MCF 10A (cell line): Measurements from ENCODE around the gene PLPPR5. TPM values are rescaled to one million over a fixed set of nuclear protein-coding genes. Genes with fewer than 3 reads are reported as not detected.

Source experiments
- BruUV-seq: library from RNA; stranded (reverse); fragments of 400-500 nt; replicated peaks from 2 replicates; lab custom pipeline; 2021; lab: Mats Ljungman, UMichigan
- CTCF ChIA-PET: fragments of 300-600 bp; sonication (Branson Sonifier 250); formaldehyde crosslinking; extraction: SDS; loops from one replicate; lab custom pipeline; 2021; ENCODE audit warnings: antibody characterized with exemption, inconsistent platforms; lab: Yijun Ruan, JAX
- POLR2A ChIA-PET: fragments of 300-600, 350-650 bp; sonication (Branson Sonifier 250); formaldehyde crosslinking; extraction: SDS; loops from one replicate; lab custom pipeline; 2020; ENCODE audit warnings: antibody characterized with exemption, inconsistent platforms; lab: Yijun Ruan, JAX
- DNase-seq: peaks from one replicate; pipeline ENCODE4 v3.0.0-alpha.2; 2018; ENCODE audit not compliant: unreplicated experiment
- H3K27ac Mint-ChIP-seq: one replicate; pipeline ENCODE4 v1.8.0; 2022; ENCODE audit warnings: mild to moderate bottlenecking, low read depth, mixed read lengths; ENCODE audit not compliant: unreplicated experiment
- H3K27me3 Mint-ChIP-seq: one replicate; pipeline ENCODE4 v1.8.0; 2022; ENCODE audit warnings: mixed read lengths; ENCODE audit not compliant: insufficient read depth, unreplicated experiment
- H3K36me3 Mint-ChIP-seq: one replicate; pipeline ENCODE4 v1.8.0; 2022; ENCODE audit warnings: mild to moderate bottlenecking, moderate library complexity, mixed read lengths; ENCODE audit not compliant: insufficient read depth, unreplicated experiment
- H3K4me1 Mint-ChIP-seq: one replicate; pipeline ENCODE4 v1.8.0; 2022; ENCODE audit warnings: mixed read lengths; ENCODE audit not compliant: insufficient read depth, unreplicated experiment
- H3K4me3 Mint-ChIP-seq: one replicate; pipeline ENCODE4 v1.8.0; 2022; ENCODE audit warnings: mild to moderate bottlenecking, moderate library complexity, mixed read lengths; ENCODE audit not compliant: unreplicated experiment
- H3K9me3 Mint-ChIP-seq: one replicate; pipeline ENCODE4 v1.8.0; 2022; ENCODE audit warnings: mixed read lengths; ENCODE audit not compliant: unreplicated experiment
- CTCF ChIP-seq: fragments of 200-600 bp; IDR thresholded peaks from one replicate; pipeline ENCODE4 v1.8.0; 2022; ENCODE audit warnings: antibody characterized with exemption, mild to moderate bottlenecking; ENCODE audit not compliant: unreplicated experiment
- intact Hi-C: fragments of 100-400 bp; cut with micrococcal nuclease; formaldehyde crosslinking; loops from 2 replicates; pipeline ENCODE4 v1.14.1; 2022
- total RNA-seq: library from RNA; stranded (reverse); gene quantifications from 2 replicates; pipeline ENCODE4 v1.2.3, GENCODE V29; 2022

PLPPR5 gene
- total RNA-seq, 1 experiment from 2014 or later = not detected

- ChIA-PET CTCF (interaction anchor here (0.7 to 0.9 kb wide), 2 partner anchors 42 to 513 kb away, joined by 3 read pairs; no protein-coding TSS in a partner anchor), POLR2A (interaction anchor here (1.0 kb wide), 1 partner anchor 476 kb away, joined by 3 read pairs; no protein-coding TSS in a partner anchor)
- H3K4me3 Mint-ChIP-seq = no peak overlapping the region
- intact Hi-C loops = no loop called here
- H3K27ac Mint-ChIP-seq = peak overlapping the region; percentile 47
- no TSS peak for BruUV-seq
- no peak for TF ChIP-seq CTCF
- no peaks in the 10 kb centered on the region for H3K27me3 Mint-ChIP-seq
- peaks cover 9% of the 10 kb centered on the region for H3K4me1 Mint-ChIP-seq
- no peaks in the 10 kb centered on the region for H3K9me3 Mint-ChIP-seq
- DNase-seq = peak; percentile 62
- H3K36me3 Mint-ChIP-seq = no peaks in the 10 kb centered on the region
These were observed 22.6 kb downstream of the PLPPR5 start for GRCh38 chr1:98981917-98982513.

GRCh38 chr1:98979463-98979862, 25.2 kb downstream of the PLPPR5 start:
- Mint-ChIP-seq H3K36me3 (no peaks in the 10 kb centered on the region), H3K27ac (no peak overlapping the region), H3K9me3 (no peaks in the 10 kb centered on the region), H3K4me1 (peaks cover 9% of the 10 kb centered on the region), H3K27me3 (no peaks in the 10 kb centered on the region), H3K4me3 (no peak overlapping the region)
- no TSS peak for BruUV-seq
- intact Hi-C loops = no loop called here
- DNase-seq = no peak
- TF ChIP-seq CTCF = no peak
- CTCF ChIA-PET = no interaction called here
- POLR2A ChIA-PET = interaction anchor here (1.4 kb wide), 1 partner anchor 11 kb away, joined by 4 read pairs; no protein-coding TSS in a partner anchor

- TF ChIP-seq CTCF = no peak
- POLR2A ChIA-PET = no interaction called here
These were observed 28.9 kb downstream of the PLPPR5 start for GRCh38 chr1:98975810-98976209.

GRCh38 chr1:98975113-98975512, 29.5 kb downstream of the PLPPR5 start:
- no peak overlapping the region for H3K4me3 Mint-ChIP-seq
- no peak for DNase-seq
- H3K9me3 Mint-ChIP-seq = no peaks in the 10 kb centered on the region
- no TSS peak for BruUV-seq
- no peak for TF ChIP-seq CTCF
- H3K36me3 Mint-ChIP-seq = no peaks in the 10 kb centered on the region
- H3K27me3 Mint-ChIP-seq = no peaks in the 10 kb centered on the region
- no peak overlapping the region for H3K27ac Mint-ChIP-seq
- POLR2A ChIA-PET = no interaction called here
- H3K4me1 Mint-ChIP-seq = no peaks in the 10 kb centered on the region
- intact Hi-C loops = no loop called here
- CTCF ChIA-PET = no interaction called here

More at GRCh38 chr1:98975810-98976209, 28.9 kb downstream of the PLPPR5 start:
- CTCF ChIA-PET = interaction anchor here (0.6 kb wide), 2 partner anchors 224 to 711 kb away, joined by 3 to 4 read pairs; no protein-coding TSS in a partner anchor
- Mint-ChIP-seq H3K27ac (no peak overlapping the region), H3K27me3 (no peaks in the 10 kb centered on the region), H3K4me3 (no peak overlapping the region), H3K4me1 (no peaks in the 10 kb centered on the region), H3K36me3 (no peaks in the 10 kb centered on the region), H3K9me3 (no peaks in the 10 kb centered on the region)
- intact Hi-C loops = no loop called here
- no TSS peak for BruUV-seq
- DNase-seq = no peak
